Karpas-422 (cell line): ENCODE measurements around the gene ADD1. TPM values are rescaled to one million over a fixed set of nuclear protein-coding genes. Genes with fewer than 3 reads are reported as not detected.
"Not testable (repeated sequence)": the region's sequence is repeated elsewhere in the genome, so short reads cannot be mapped to it uniquely, and the experiment has no call there.

ENCODE experiments used
- DNase-seq: peaks from one replicate; pipeline ENCODE4 v3.0.0-alpha.2; 2015
- H2AFZ ChIP-seq: fragments of 200-600 bp; sonication (generic); 2 replicates; pipeline ENCODE4 v1.6.1; 2014; ENCODE audit warnings: antibody characterized with exemption, low read length, mixed read lengths
- H3K27ac ChIP-seq: fragments of 200-600 bp; sonication (generic); 2 replicates; pipeline ENCODE4 v1.5.1; 2014; ENCODE audit warnings: mild to moderate bottlenecking, low read length, moderate library complexity
- H3K27me3 ChIP-seq: fragments of 200-600 bp; sonication (generic); 2 replicates; pipeline ENCODE4 v1.6.1; 2014; ENCODE audit warnings: low read length, mixed read lengths
- H3K36me3 ChIP-seq: fragments of 200-600 bp; sonication (generic); 2 replicates; pipeline ENCODE4 v1.6.1; 2014; ENCODE audit warnings: low read length, mixed read lengths; ENCODE audit not compliant: insufficient read depth
- H3K4me1 ChIP-seq: fragments of 200-600 bp; sonication (generic); 2 replicates; pipeline ENCODE4 v1.6.1; 2014; ENCODE audit warnings: mild to moderate bottlenecking, low read length, mixed read lengths
- H3K4me2 ChIP-seq: fragments of 200-600 bp; sonication (generic); 2 replicates; pipeline ENCODE4 v1.6.1; 2014; ENCODE audit warnings: low read length, low read depth, mild to moderate bottlenecking; ENCODE audit not compliant: poor library complexity, severe bottlenecking
- H3K4me3 ChIP-seq: fragments of 200-600 bp; sonication (generic); 2 replicates; pipeline ENCODE4 v1.5.1; 2014; ENCODE audit warnings: mild to moderate bottlenecking, antibody characterized with exemption, low read length, mixed read lengths
- H3K79me2 ChIP-seq: fragments of 200-600 bp; sonication (generic); 2 replicates; pipeline ENCODE4 v1.6.1; 2014; ENCODE audit warnings: mild to moderate bottlenecking, low read length, mixed read lengths
- H3K9ac ChIP-seq: fragments of 200-600 bp; sonication (generic); 2 replicates; pipeline ENCODE4 v1.6.0; 2014; ENCODE audit warnings: low read length
- H3K9me2 ChIP-seq: fragments of 200-600 bp; sonication (generic), shearing (Covaris generic); replicated peaks from 2 replicates; pipeline ENCODE4 v1.6.0; 2014; ENCODE audit warnings: mild to moderate bottlenecking, low read length, moderate library complexity; ENCODE audit not compliant: insufficient read depth
- H3K9me3 ChIP-seq: fragments of 300-700, 200-600 bp; sonication (generic); 2 replicates; pipeline ENCODE4 v1.6.1; 2014; ENCODE audit warnings: low read length, mixed read lengths
- H4K20me1 ChIP-seq: fragments of 200-600 bp; sonication (generic); 2 replicates; pipeline ENCODE4 v1.6.1; 2014; ENCODE audit warnings: mild to moderate bottlenecking, antibody characterized with exemption, low read length, low read depth; ENCODE audit not compliant: insufficient read depth
- total RNA-seq: library from RNA; depleted of rRNA; stranded (reverse); fragments of >200 nt; shearing (Covaris generic); gene quantifications from 2 replicates; pipeline ENCODE4 v1.2.3, GENCODE V29; 2014; ENCODE audit warnings: low replicate concordance

The ADD1 gene
- total RNA-seq, 1 experiment from 2014 or later: 69.7 TPM

DNA sequence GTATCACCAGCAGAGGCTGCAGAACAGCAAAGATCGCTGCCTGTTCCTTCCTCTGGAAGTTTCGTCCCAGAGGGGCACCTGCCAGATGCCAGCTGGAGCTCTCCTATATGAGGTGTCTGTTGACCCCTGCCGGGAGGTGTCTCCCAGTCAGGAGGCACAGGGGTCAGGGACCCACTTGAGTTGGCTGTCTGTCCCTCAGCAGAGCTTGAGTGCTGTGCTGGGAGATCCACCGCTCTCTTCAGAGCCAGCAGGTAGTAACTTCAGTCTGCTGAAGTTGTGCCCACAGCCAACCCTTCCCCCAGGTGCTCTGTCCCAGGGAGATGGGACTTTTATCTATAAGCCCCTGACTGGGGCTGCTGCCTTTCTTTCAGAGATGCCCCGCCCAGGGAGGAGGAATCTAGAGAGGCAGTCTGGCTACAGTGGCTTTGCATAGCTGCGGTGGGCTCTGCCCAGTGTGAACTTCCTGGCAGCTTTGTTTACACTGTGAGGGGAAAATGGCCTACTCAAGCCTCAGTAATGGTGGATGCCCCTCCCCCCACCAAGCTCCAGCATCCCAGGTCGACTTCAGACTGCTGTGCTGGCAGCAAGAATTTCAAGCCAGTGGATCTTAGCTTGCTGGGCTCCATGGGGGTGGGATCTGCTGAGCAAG is 78.9 kb downstream of the ADD1 start:
- not testable (repeated sequence) for H3K27me3 ChIP-seq, H3K9me3 ChIP-seq, H3K79me2 ChIP-seq, H3K9ac ChIP-seq, H3K4me2 ChIP-seq, H3K36me3 ChIP-seq, H3K9me2 ChIP-seq, DNase-seq, H4K20me1 ChIP-seq, H3K27ac ChIP-seq, H3K4me3 ChIP-seq, H2AFZ ChIP-seq, H3K4me1 ChIP-seq

DNA sequence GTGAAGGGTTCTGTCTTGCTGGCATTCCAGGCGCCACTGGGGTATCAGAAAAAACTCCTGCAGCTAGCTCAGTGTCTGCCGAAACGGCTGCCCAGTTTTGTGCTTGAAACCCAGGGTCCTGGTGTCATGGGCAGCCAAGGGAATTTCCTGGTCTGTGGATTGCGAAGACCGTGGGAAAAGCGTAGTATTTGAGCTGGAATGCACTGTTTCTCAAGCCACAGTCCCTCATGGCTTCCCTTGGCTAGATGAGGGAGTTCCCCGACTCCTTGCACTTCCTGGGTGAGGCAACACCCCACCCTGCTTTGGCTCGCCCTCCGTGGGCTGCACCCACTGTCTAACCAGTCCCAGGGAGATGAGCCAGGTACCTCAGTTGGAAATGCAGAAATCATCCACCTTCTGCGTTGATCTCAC is 79.5 kb downstream of the ADD1 start:
- Histone ChIP-seq H3K9me3 (no peaks in the 10 kb centered on the region), H3K4me3 (no peak overlapping the region), H2AFZ (no peak overlapping the region), H3K4me2 (no peak overlapping the region), H3K27ac (no peak overlapping the region), H4K20me1 (0 out of 2 replicates have a peak, but pooled peaks cover 4% of the 10 kb centered on the region), H3K79me2 (no peaks in the 10 kb centered on the region), H3K36me3 (no peaks in the 10 kb centered on the region; the same call in 1 of the 2 replicates), H3K9ac (no peak overlapping the region), H3K9me2 (no peaks in the 10 kb centered on the region), H3K27me3 (no peaks in the 10 kb centered on the region), H3K4me1 (peaks cover 5% of the 10 kb centered on the region; the same call in 1 of the 2 replicates)
- no peak for DNase-seq

DNA sequence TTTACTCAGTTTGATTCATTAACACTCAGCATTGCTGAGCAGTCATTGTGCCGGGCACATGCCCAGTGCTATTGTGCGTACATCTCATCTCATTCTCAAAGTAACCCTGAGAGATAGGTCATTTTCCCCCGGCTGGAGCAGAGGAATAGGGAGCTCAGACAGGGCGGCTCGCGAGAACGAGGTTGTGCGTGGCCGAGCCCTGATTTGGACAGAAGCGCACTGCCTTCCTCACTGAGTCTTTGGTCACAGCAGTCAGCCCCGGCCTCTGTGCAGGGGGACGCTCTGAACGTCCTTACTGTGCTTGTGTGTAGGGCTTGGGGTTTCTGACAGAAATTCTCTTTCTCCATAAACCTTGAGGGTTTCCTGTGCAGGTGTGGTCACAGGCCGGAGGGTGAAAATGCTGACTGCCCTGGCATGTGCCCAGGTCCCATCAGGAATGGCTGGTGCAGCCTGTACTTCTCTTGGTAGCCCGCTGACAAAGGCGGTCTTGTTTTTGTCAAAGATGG is 80.1 kb downstream of the ADD1 start:
- DNase-seq: no peak
- no peak overlapping the region for H3K9ac ChIP-seq
- H3K9me3 ChIP-seq: no peaks in the 10 kb centered on the region
- no peaks in the 10 kb centered on the region for H3K79me2 ChIP-seq
- no peaks in the 10 kb centered on the region for H3K9me2 ChIP-seq
- H3K27me3 ChIP-seq: no peaks in the 10 kb centered on the region
- H3K27ac ChIP-seq: no peak overlapping the region
- no peak overlapping the region for H3K4me2 ChIP-seq
- H3K36me3 ChIP-seq: no peaks in the 10 kb centered on the region; the same call in 1 of the 2 replicates
- H3K4me1 ChIP-seq: peaks cover under 1% of the 10 kb centered on the region; the same call in 1 of the 2 replicates
- no peak overlapping the region for H3K4me3 ChIP-seq
- H2AFZ ChIP-seq: no peak overlapping the region
- H4K20me1 ChIP-seq: 0 out of 2 replicates have a peak, but pooled peaks cover 4% of the 10 kb centered on the region

DNA sequence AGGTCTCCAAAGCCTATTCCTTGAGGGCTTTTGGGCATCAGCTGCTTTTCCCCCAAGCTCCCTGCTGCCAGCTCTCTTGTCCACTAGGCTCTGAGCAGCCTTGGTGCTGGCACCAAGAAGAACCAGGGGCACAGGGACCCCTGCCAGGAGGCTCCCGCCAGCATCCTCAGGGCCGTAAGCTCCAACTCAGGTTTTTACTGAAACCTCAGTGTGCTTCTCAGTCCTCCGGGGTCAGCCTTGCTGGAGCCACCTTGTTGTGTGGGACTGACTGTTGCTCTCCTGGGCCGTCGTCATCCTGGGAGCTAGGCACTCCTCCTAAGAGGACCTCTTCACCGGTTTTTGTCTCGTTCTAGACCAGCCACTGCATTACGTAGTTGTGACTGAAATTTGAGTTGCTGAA is 80.6 kb downstream of the ADD1 start:
- no peaks in the 10 kb centered on the region; the same call in 1 of the 2 replicates for H3K36me3 ChIP-seq

DNA sequence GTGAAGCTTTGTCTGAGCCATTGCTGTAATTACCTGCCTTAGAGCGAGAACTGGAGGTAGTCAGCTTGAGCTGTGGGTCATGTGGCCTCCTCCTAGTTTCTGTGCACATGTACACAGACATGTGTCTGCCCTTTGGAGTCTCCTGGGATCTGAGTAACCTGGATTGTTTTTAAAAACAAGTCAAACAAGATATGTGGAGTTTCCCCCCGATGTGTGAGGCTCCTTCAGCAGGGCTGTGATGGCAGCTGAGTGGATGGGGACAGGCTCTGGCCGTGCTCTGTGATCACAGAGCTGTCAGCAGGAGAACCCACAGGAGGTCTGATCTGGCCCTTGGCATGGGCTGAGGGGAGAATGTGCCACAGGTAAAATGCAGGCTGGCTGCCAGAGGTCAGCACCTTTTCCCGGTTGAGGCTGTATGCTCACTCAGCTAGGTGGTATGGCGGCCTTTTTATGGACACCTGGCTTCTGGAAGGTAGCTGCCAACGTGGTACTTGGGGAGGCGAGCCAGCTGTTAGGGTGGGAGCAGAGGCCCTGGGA is 81.2 kb downstream of the ADD1 start:
- no peak overlapping the region for H3K9ac ChIP-seq

More for the DNA sequence above, 80.6 kb downstream of the ADD1 start:
- H3K9me2 ChIP-seq: no peaks in the 10 kb centered on the region
- H3K9ac ChIP-seq: no peak overlapping the region
- peaks cover 5% of the 10 kb centered on the region; the same call in 1 of the 2 replicates for H4K20me1 ChIP-seq
- H3K4me1 ChIP-seq: no peaks in the 10 kb centered on the region
- no peak overlapping the region for H3K4me3 ChIP-seq
- H3K27me3 ChIP-seq: no peaks in the 10 kb centered on the region
- DNase-seq: no peak
- H2AFZ ChIP-seq: no peak overlapping the region
- H3K27ac ChIP-seq: no peak overlapping the region
- H3K79me2 ChIP-seq: no peaks in the 10 kb centered on the region
- H3K9me3 ChIP-seq: no peaks in the 10 kb centered on the region
- no peak overlapping the region for H3K4me2 ChIP-seq

DNA sequence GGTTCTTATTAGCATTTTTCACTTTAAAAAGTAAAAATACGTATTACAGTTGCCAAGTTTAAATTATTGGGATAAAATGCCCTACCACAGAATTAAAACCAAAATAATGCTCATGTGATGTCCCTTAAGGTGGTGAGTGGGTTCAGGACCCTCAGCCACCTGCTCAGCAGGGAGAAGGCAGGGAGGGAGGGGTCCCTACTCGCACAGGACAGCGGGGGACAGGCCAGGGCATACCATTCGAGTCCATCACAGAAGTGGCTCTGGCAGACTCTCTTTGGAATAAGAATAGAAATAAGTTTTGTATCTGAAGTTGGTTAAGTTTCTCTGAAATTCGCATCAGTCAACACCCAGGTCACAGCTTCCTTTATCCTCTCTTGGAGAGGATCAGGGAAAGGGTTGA is 81.9 kb downstream of the ADD1 start:
- H3K9ac ChIP-seq: no peak overlapping the region
- H3K4me2 ChIP-seq: no peak overlapping the region
- no peaks in the 10 kb centered on the region for H3K9me2 ChIP-seq
- DNase-seq: no peak
- H3K27me3 ChIP-seq: no peaks in the 10 kb centered on the region
- no peak overlapping the region for H3K4me3 ChIP-seq
- no peaks in the 10 kb centered on the region for H3K4me1 ChIP-seq
- H4K20me1 ChIP-seq: peaks cover 14% of the 10 kb centered on the region
- H3K79me2 ChIP-seq: no peaks in the 10 kb centered on the region
- peaks cover 10% of the 10 kb centered on the region; the same call in 1 of the 2 replicates for H3K36me3 ChIP-seq
- no peak overlapping the region for H2AFZ ChIP-seq
- H3K27ac ChIP-seq: no peak overlapping the region
- no peaks in the 10 kb centered on the region for H3K9me3 ChIP-seq

More for the DNA sequence above, 81.2 kb downstream of the ADD1 start:
- no peak overlapping the region for H3K4me2 ChIP-seq
- no peaks in the 10 kb centered on the region for H3K9me3 ChIP-seq
- no peak overlapping the region for H3K27ac ChIP-seq
- no peaks in the 10 kb centered on the region for H3K27me3 ChIP-seq
- H3K4me1 ChIP-seq: no peaks in the 10 kb centered on the region
- no peak overlapping the region for H2AFZ ChIP-seq
- H3K79me2 ChIP-seq: no peaks in the 10 kb centered on the region
- no peak for DNase-seq
- no peaks in the 10 kb centered on the region for H3K9me2 ChIP-seq
- H3K36me3 ChIP-seq: peaks cover 5% of the 10 kb centered on the region
- peaks cover 10% of the 10 kb centered on the region; the same call in 1 of the 2 replicates for H4K20me1 ChIP-seq
- no peak overlapping the region for H3K4me3 ChIP-seq

DNA sequence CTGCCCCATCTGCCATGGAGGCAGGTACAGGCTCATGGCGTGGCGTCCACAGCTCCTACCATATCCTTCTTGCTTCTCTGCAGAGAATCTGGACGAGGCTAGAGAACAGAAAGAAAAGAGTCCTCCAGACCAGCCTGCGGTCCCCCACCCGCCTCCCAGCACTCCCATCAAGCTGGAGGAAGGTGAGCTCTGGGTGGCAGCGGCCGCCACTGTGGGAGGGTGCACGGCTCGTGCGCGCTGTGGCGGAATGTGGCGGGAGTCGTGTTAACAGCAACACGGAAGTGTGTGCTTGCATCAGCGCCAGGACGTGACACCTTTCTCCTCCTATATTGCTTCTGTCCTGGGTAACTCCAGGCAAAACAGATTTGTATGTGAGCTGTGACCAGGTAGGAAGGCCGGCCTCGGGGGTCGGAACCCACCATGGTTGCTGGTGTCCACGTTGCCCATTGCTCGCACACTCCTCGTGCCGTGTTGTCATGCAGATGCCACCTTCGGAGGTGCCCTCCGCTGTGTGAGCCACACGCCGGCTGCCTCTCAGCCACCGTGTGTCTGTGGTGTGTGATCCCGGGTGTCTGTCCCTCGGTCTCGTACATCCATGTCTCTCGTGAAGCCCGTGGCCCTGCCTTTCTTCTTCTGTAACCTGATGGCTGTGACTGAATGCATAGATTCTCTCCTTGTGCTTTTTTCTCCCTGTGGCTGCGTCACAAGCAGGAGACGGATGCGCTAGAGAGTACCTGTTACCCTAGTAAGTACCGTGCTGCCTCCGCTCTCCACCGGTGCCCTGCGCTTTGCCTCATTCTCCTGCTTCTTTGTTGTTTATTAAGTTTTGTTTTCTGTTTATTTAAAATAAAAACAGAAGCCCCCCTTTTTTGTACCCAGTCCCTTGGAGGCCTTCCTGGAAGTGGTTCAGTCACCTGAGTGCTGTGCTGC is 82.6 kb downstream of the ADD1 start:
- Histone ChIP-seq H3K36me3 (peaks cover 13% of the 10 kb centered on the region; the same call in 1 of the 2 replicates), H4K20me1 (peaks cover 20% of the 10 kb centered on the region), H3K4me2 (no peak overlapping the region), H3K9ac (no peak overlapping the region), H3K4me3 (no peak overlapping the region), H3K27me3 (no peaks in the 10 kb centered on the region), H2AFZ (no peak overlapping the region), H3K79me2 (0 out of 2 replicates have a peak, but pooled peaks cover 1% of the 10 kb centered on the region), H3K4me1 (peaks cover 3% of the 10 kb centered on the region), H3K9me3 (no peaks in the 10 kb centered on the region), H3K27ac (no peak overlapping the region), H3K9me2 (no peaks in the 10 kb centered on the region)
- DNase-seq: no peak
